Endothelial cell of umbilical vein (primary cell): Measurements from ENCODE around the gene PAX5. TPM values are rescaled to one million over a fixed set of nuclear protein-coding genes. Genes with fewer than 3 reads are reported as not detected.

Experiments used
- BruUV-seq: library from RNA; stranded (reverse); fragments of 400-500 nt; replicated peaks from 2 replicates; lab custom pipeline; 2021; lab: Mats Ljungman, UMichigan
- CTCF ChIA-PET: fragments of 300-600, 350-600 bp; sonication (Branson Sonifier 250); formaldehyde crosslinking; loops from one replicate; lab custom pipeline; 2021; ENCODE audit warnings: antibody characterized with exemption, inconsistent platforms; lab: Charles Lee
- POLR2A ChIA-PET: fragments of 300-600, 350-600 bp; sonication (Branson Sonifier 250); formaldehyde crosslinking; loops from one replicate; lab custom pipeline; 2021; ENCODE audit warnings: antibody characterized with exemption, inconsistent platforms; lab: Charles Lee
- DNase-seq: peaks from one replicate; pipeline ENCODE4 v3.0.0-alpha.2; 2011; ENCODE audit warnings: low read depth, low spot score
- FAIRE-seq: peaks from 2 replicates; lab custom pipeline; 2011; peaks lifted over from hg19 to GRCh38; lab: Jason Lieb, UNC
- H2AFZ ChIP-seq: 2 replicates; pipeline ENCODE4 v1.6.0; 2012; ENCODE audit warnings: low read depth, low read length, control low read depth, inconsistent platforms
- H3K27ac ChIP-seq: 2 replicates; pipeline ENCODE4 v1.5.1; 2011; ENCODE audit warnings: low read depth, mild to moderate bottlenecking, control low read depth, low read length, moderate library complexity; ENCODE audit not compliant: insufficient read depth
- H3K27me3 ChIP-seq, 2 experiments: 2 replicates each; pipeline versions ENCODE4 v1.6.0 to v1.6.1; 2011; ENCODE audit warnings: low read length in 2 of 2, mixed read lengths in 1 of 2; ENCODE audit not compliant: control insufficient read depth in 2 of 2, insufficient read depth in 2 of 2
- H3K36me3 ChIP-seq, 2 experiments: 2 replicates in 1 of 2; 3 replicates in 1 of 2; pipeline ENCODE4 v1.5.1; 2011; ENCODE audit warnings: low read length in 2 of 2, mild to moderate bottlenecking in 1 of 2, moderate library complexity in 1 of 2; ENCODE audit not compliant: control insufficient read depth in 2 of 2, insufficient read depth in 2 of 2; ENCODE audit errors: extremely low read depth in 1 of 2
- H3K4me1 ChIP-seq: 3 replicates; pipeline ENCODE4 v1.5.1; 2011; ENCODE audit warnings: mild to moderate bottlenecking, low read length; ENCODE audit not compliant: control insufficient read depth, insufficient read depth; ENCODE audit errors: extremely low read depth
- H3K4me2 ChIP-seq: 2 replicates; pipeline ENCODE4 v1.6.1; 2011; ENCODE audit warnings: low read length, control low read depth, mixed read lengths; ENCODE audit not compliant: insufficient read depth
- H3K4me3 ChIP-seq, 3 experiments: fragments of 200-600 bp in 1 of 3; sonication (generic), shearing (Covaris generic) in 1 of 3; replicated peaks in 1 of 3; 2 replicates each; pipeline ENCODE4 v1.5.1; 2011 to 2016; ENCODE audit warnings: control low read depth in 3 of 3, low read length in 3 of 3, mild to moderate bottlenecking in 2 of 3, inconsistent platforms in 1 of 3, low read depth in 1 of 3, moderate library complexity in 1 of 3; ENCODE audit not compliant: insufficient read depth in 1 of 3
- H3K79me2 ChIP-seq: 2 replicates; pipeline ENCODE4 v1.6.0; 2012; ENCODE audit warnings: low read length, inconsistent platforms; ENCODE audit not compliant: control insufficient read depth, insufficient read depth
- H3K9ac ChIP-seq: replicated peaks from 2 replicates; pipeline ENCODE3; 2011; ENCODE audit warnings: low read length, control low read depth; ENCODE audit not compliant: insufficient read depth; ENCODE audit errors: extremely low read depth
- H3K9me1 ChIP-seq: replicated peaks from 3 replicates; pipeline ENCODE4 v1.6.0; 2011; ENCODE audit warnings: mild to moderate bottlenecking, low read length; ENCODE audit not compliant: control insufficient read depth, insufficient read depth; ENCODE audit errors: extremely low read depth
- H3K9me3 ChIP-seq: replicated peaks from 2 replicates; pipeline ENCODE4 v1.5.1; 2012; ENCODE audit warnings: low read length, inconsistent platforms; ENCODE audit not compliant: control insufficient read depth, insufficient read depth
- H4K20me1 ChIP-seq: replicated peaks from 2 replicates; pipeline ENCODE3; 2011; ENCODE audit warnings: mild to moderate bottlenecking, low read length; ENCODE audit not compliant: control insufficient read depth, insufficient read depth; ENCODE audit errors: extremely low read depth
- EZH2 ChIP-seq: IDR thresholded peaks from 2 replicates; pipeline ENCODE4 v1.6.1; 2012; ENCODE audit warnings: borderline replicate concordance, low read depth, mild to moderate bottlenecking, moderate library complexity, low read length, inconsistent platforms; ENCODE audit not compliant: severe bottlenecking
- FOS ChIP-seq: IDR thresholded peaks from 2 replicates; pipeline ENCODE4 v1.6.1; 2011; ENCODE audit warnings: mild to moderate bottlenecking, low read length, moderate library complexity, borderline replicate concordance; ENCODE audit not compliant: insufficient read depth
- GATA2 ChIP-seq: IDR thresholded peaks from 2 replicates; pipeline ENCODE4 v1.7.0; 2011; ENCODE audit warnings: low read depth, mild to moderate bottlenecking, moderate library complexity, mixed read lengths, low read length; ENCODE audit not compliant: insufficient read length, insufficient read depth
- JUN ChIP-seq: IDR thresholded peaks from 2 replicates; pipeline ENCODE4 v1.6.1; 2011; ENCODE audit warnings: borderline replicate concordance, low read depth; ENCODE audit not compliant: insufficient read length, insufficient read depth
- MYC ChIP-seq: IDR thresholded peaks from one replicate; pipeline ENCODE4 v1.6.1; 2011; ENCODE audit warnings: mild to moderate bottlenecking, low read depth, low read length
- POLR2AphosphoS5 ChIP-seq: IDR thresholded peaks from 2 replicates; pipeline ENCODE4 v1.6.1; 2012; ENCODE audit warnings: low read depth, mild to moderate bottlenecking, control low read depth, low read length, moderate library complexity; ENCODE audit not compliant: insufficient read depth
- dilution Hi-C: fragments of 300-500 bp; cut with MboI; formaldehyde crosslinking; loops from one replicate; pipeline ENCODE4 v1.15.0; 2019; ENCODE audit warnings: low sequenced_read_pairs; ENCODE audit not compliant: extremely low pct_ligation_motif_present
- intact Hi-C: fragments of 100-400 bp; cut with micrococcal nuclease; formaldehyde crosslinking; loops from one replicate; pipeline ENCODE4 v1.10.0; 2022
- polyA plus RNA-seq, 4 experiments: library from polyadenylated mRNA; depleted of rRNA in 3 of 4; stranded (reverse) in 3 of 4; unstranded in 1 of 4; fragments of >200 nt; gene quantifications; 2 replicates each; pipeline versions ENCODE4 v1.2.1 to v1.2.3, GENCODE V29; 2011 to 2012; ENCODE audit warnings: missing spikeins in 1 of 4
- total RNA-seq: library from RNA; stranded (reverse); gene quantifications from 2 replicates; pipeline ENCODE4 v1.2.3, GENCODE V29; 2021
- TF ChIP-seq, protein P1 (sequence below), 2 donors: IDR thresholded peaks; 1 replicate in 1 of 2; 2 replicates in 1 of 2; pipeline ENCODE4 v1.5.1; 2011; ENCODE audit warnings: low read length in 2 of 2, mild to moderate bottlenecking in 2 of 2, moderate library complexity in 2 of 2, control low read depth in 1 of 2, inconsistent platforms in 1 of 2, low read depth in 1 of 2; ENCODE audit not compliant: insufficient read depth in 1 of 2; ENCODE audit errors: extremely low read depth in 1 of 2

PAX5 gene
- total and polyA plus RNA-seq, 2 donors (not counting 3 experiments of a cell fraction or from before 2014, with no cell fraction given): not detected

DNA sequence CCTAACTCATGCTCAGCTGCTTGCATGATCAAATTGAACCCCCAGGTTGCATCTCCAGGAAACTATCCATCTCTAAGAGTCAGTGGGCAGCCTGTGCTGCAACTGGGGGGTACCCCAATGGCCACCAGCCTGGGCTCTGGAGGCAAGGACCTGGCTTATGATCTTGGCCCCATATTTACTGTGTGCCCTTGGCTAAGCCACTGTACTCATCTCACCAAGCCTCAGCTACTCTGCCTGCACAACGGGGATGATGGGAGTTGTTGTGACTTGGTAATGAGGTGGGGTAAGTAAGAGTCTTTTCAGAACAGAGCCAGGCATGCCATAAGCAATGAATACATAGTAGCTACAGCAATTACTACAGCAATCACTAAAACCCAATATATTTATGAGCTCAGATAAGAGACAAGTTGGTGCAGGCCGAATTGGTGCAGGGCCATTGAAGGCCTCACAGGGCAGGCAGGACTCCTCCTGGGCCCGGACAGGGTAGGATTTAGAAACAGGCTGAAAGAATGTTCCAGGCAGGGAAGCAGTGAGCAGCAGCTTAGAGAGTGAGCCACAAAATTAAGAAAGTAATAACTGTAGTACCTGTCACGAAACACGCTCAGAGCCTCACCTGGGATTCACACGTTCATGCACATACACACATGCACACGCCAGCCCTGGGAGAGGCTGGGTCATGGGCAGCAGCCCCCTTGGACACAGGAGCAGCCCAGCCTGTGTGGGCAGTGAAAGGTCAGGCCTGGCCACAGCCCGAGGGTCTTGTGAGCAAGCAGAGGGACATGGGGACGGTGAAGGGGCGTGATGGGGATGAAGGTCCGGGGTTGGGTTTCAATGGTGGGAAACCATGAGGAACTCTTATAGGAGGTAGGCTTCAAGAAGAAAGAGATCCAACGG, 74.1 kb downstream of the PAX5 start:
- TF ChIP-seq MYC: no peak
- no peak for TF ChIP-seq FOS
- TF ChIP-seq, protein P1, sequence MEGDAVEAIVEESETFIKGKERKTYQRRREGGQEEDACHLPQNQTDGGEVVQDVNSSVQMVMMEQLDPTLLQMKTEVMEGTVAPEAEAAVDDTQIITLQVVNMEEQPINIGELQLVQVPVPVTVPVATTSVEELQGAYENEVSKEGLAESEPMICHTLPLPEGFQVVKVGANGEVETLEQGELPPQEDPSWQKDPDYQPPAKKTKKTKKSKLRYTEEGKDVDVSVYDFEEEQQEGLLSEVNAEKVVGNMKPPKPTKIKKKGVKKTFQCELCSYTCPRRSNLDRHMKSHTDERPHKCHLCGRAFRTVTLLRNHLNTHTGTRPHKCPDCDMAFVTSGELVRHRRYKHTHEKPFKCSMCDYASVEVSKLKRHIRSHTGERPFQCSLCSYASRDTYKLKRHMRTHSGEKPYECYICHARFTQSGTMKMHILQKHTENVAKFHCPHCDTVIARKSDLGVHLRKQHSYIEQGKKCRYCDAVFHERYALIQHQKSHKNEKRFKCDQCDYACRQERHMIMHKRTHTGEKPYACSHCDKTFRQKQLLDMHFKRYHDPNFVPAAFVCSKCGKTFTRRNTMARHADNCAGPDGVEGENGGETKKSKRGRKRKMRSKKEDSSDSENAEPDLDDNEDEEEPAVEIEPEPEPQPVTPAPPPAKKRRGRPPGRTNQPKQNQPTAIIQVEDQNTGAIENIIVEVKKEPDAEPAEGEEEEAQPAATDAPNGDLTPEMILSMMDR (IDR thresholded peaks at IDR 0.05; ENCODE audit: extremely low read depth in 1 of 2, insufficient read depth in 1 of 2, low read depth in 1 of 2, low read length in 2 of 2): no peak
- no peak for TF ChIP-seq GATA2
- TF ChIP-seq EZH2: no peak
- TF ChIP-seq JUN: no peak
- TF ChIP-seq POLR2AphosphoS5: no peak
- Histone ChIP-seq H3K9me1 (no peaks in the 10 kb centered on the region), H3K4me3 (no peak overlapping the region), H3K79me2 (no peaks in the 10 kb centered on the region), H3K9ac (no peak overlapping the region), H4K20me1 (no peaks in the 10 kb centered on the region), H3K36me3 (no peaks in the 10 kb centered on the region), H3K27me3 (peaks cover 13 to 21% of the 10 kb centered on the region in 2 experiments), H2AFZ (no peak overlapping the region), H3K27ac (no peak overlapping the region), H3K4me2 (no peak overlapping the region), H3K4me1 (no peaks in the 10 kb centered on the region), H3K9me3 (no peaks in the 10 kb centered on the region)
- POLR2A ChIA-PET: interaction anchor here (0.6 kb wide), 1 partner anchor 102 kb away, joined by 3 read pairs; no protein-coding TSS in a partner anchor
- no peak for FAIRE-seq
- no peak for DNase-seq
- dilution Hi-C loops (no loop called here), intact Hi-C loops (no loop called here)
- no TSS peak for BruUV-seq
- CTCF ChIA-PET: interaction anchor here (1.0 to 1.9 kb wide), 4 partner anchors 10 to 87 kb away, joined by 3 to 4 read pairs (median 4); no protein-coding TSS in a partner anchor
